Upper lobe of right lung (tissue), 1 donor: Measurements from ENCODE around the gene EDIL3. TPM values are rescaled to one million over a fixed set of nuclear protein-coding genes. Genes with fewer than 3 reads are reported as not detected.

ENCODE experiments used
- ATAC-seq: fragments of 200-7000 bp; cut with Tn5 transposase; one replicate; pipeline ENCODE4 v1.9.1; 2020; ENCODE audit warnings: mild to moderate bottlenecking, moderate library complexity
- DNase-seq: peaks from one replicate; pipeline ENCODE4 v3.0.0-alpha.2; 2020
- H3K27ac ChIP-seq: fragments of 200-600 bp; one replicate; pipeline ENCODE4 v1.8.0; 2022
- H3K27me3 ChIP-seq: fragments of 200-600 bp; one replicate; pipeline ENCODE4 v1.8.0; 2022; ENCODE audit warnings: mild to moderate bottlenecking
- H3K36me3 ChIP-seq: fragments of 200-600 bp; one replicate; pipeline ENCODE4 v1.8.0; 2022
- H3K4me1 ChIP-seq: fragments of 200-600 bp; one replicate; pipeline ENCODE4 v1.8.0; 2022
- H3K4me3 ChIP-seq: fragments of 200-600 bp; one replicate; pipeline ENCODE4 v1.8.0; 2022; ENCODE audit warnings: mild to moderate bottlenecking
- H3K9me3 ChIP-seq: fragments of 200-600 bp; one replicate; pipeline ENCODE4 v1.8.0; 2022
- intact Hi-C: fragments of 100-400 bp; cut with DNase I; formaldehyde crosslinking; loops from one replicate; pipeline ENCODE4 v1.11.0; 2022
- total RNA-seq: library from RNA; stranded (reverse); fragmentation: NEBNext Ultra II Directional; extraction: Animal tissue kit (Norgen Biotek cat#: 25700); gene quantifications from one replicate; pipeline ENCODE4 v1.2.1, GENCODE V29; 2021
- TF ChIP-seq, protein P1 (sequence below): fragments of 200-600 bp; IDR thresholded peaks from one replicate; pipeline ENCODE4 v1.8.0; 2022; ENCODE audit warnings: antibody characterized with exemption
- donor health status: DM: no; HTN: yes; CAD: no; lungs with severe emphysema.

EDIL3 gene
- total RNA-seq, 1 donor from 2014 or later = 42.4 TPM

DNA sequence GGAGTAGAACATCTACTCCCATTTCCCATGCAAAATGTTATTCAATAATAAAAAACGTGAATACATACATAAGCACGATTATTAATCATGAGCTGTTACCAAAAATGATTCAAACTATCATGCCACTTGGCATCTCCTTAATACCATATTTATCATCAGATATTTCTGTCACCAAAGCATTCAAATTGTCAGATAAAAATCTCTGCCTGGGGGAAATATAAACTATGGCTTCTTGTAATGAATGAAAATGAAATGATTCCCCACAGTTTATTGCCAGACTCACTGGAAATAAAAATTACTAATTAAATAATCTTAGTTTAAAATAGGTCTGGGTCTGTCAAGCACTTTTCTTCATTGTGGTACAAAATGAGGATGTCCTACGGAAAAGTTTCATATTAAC, 265.4 kb downstream of the EDIL3 start:
- Histone ChIP-seq H3K4me3 (no peak overlapping the region), H3K27ac (no peak overlapping the region), H3K9me3 (no peaks in the 10 kb centered on the region), H3K27me3 (no peaks in the 10 kb centered on the region), H3K36me3 (no peaks in the 10 kb centered on the region), H3K4me1 (no peaks in the 10 kb centered on the region)
- ATAC-seq = no peak
- TF ChIP-seq, protein P1, sequence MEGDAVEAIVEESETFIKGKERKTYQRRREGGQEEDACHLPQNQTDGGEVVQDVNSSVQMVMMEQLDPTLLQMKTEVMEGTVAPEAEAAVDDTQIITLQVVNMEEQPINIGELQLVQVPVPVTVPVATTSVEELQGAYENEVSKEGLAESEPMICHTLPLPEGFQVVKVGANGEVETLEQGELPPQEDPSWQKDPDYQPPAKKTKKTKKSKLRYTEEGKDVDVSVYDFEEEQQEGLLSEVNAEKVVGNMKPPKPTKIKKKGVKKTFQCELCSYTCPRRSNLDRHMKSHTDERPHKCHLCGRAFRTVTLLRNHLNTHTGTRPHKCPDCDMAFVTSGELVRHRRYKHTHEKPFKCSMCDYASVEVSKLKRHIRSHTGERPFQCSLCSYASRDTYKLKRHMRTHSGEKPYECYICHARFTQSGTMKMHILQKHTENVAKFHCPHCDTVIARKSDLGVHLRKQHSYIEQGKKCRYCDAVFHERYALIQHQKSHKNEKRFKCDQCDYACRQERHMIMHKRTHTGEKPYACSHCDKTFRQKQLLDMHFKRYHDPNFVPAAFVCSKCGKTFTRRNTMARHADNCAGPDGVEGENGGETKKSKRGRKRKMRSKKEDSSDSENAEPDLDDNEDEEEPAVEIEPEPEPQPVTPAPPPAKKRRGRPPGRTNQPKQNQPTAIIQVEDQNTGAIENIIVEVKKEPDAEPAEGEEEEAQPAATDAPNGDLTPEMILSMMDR = no peak
- no peak for DNase-seq
- intact Hi-C loops = no loop called here

DNA sequence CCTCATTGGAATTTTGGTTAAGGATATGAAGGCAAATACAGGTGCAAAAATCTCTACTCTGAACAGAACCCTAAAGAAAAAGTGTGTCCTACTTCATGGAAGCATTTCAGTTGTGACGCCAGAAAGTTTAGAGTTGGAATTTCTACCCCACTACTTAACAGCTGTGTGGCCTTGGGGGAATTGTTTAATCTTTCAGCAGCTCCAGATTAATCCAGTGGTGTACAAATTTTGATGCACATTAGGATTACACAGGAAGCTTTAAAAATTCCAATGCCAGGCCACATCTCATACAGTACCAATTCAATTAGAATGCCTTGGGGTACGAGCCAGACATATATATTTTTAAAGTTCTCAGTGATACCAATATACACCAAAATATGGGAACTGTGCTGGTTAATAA, 266.1 kb downstream of the EDIL3 start:
- TF ChIP-seq, protein P1 = no peak
- Histone ChIP-seq H3K4me1 (no peaks in the 10 kb centered on the region), H3K4me3 (no peak overlapping the region), H3K36me3 (no peaks in the 10 kb centered on the region), H3K27me3 (no peaks in the 10 kb centered on the region), H3K9me3 (no peaks in the 10 kb centered on the region), H3K27ac (no peak overlapping the region)
- intact Hi-C loops = no loop called here
- ATAC-seq (no peak), DNase-seq (no peak)

DNA sequence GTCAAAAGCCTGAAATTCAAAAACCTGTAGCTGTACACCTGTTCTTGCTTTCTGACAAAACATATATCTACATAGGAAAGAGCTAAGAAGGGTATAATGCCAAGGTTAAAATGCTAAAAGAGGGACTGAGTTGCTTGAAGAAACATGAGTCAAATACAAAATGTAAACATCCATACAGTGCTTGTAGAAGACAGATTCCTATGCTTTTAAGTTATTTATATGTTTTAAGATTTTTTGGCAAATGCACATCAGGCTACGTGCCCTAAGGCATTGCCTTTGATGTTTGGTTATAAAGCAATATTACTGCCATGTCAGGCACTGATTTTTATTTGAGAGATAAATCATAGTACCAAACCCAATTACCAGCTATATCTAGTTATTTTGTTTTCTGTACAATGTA, 269.0 kb downstream of the EDIL3 start:
- Histone ChIP-seq H3K4me1 (no peaks in the 10 kb centered on the region), H3K27ac (no peak overlapping the region), H3K27me3 (no peaks in the 10 kb centered on the region), H3K4me3 (no peak overlapping the region), H3K36me3 (no peaks in the 10 kb centered on the region), H3K9me3 (no peaks in the 10 kb centered on the region)
- intact Hi-C loops = no loop called here
- TF ChIP-seq, protein P1 = no peak
- ATAC-seq (no peak), DNase-seq (no peak)

DNA sequence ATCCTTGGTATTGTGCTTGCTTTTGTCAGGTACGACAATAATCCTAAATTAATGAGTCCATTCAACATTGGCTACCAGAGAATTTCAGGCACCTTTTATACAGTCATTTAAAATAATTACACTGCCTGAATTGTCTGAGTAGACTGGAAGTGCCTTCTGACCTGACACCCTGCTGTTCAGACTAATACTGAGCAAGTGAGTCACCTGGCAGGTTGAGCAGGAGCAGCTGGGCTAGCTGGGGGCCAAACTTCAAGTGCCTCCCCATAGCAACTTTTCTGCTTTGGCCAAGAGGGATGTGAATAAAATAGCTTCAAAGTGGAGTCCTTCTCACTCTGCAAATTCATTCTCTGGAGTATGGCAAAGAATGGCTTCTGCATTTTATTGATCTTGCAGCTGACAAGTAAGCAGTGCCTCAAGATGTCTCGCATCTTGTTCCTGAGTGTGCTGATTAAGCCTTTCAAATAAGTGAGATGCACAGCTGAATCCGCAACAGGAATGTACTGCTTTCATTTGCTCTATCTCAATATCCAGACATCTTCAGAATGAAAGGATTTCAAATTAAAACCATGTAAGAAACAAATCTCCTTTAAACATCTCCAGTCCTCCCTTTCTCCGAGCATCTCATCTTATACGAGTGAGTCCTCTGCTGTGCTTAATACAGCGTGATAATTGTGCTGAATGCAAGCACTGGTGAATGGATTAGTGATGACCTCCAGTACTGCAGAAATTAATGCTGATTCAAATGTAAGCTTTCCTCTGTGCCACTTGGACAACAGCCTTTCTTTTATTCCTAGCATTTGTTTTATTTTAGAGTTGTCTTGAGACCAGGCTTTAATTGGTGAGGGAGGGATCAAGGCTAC, 271.2 kb downstream of the EDIL3 start:
- Histone ChIP-seq H3K4me3 (no peak overlapping the region), H3K27ac (no peak overlapping the region), H3K27me3 (no peaks in the 10 kb centered on the region), H3K9me3 (no peaks in the 10 kb centered on the region), H3K36me3 (no peaks in the 10 kb centered on the region), H3K4me1 (no peaks in the 10 kb centered on the region)
- TF ChIP-seq, protein P1 = no peak
- DNase-seq (no peak), ATAC-seq (no peak)
- intact Hi-C loops = no loop called here

DNA sequence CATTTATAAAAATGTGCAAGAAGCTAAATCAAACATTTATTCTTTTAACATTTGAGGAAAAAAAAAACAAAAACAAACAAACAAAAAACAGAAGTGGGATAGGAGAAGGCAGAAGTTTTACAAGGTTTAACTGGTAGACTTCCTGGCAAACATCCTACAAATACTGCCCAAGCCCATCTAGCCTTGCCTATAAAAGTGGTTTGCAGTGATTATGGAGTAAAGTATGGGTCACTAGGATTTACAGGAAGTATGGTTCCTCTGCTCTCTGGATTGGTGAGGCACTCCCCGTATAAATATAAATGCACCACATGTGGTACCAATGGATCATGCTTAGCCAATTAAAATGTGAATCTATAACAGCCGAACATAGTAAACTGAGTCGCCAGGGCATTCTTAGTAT, 291.9 kb downstream of the EDIL3 start:
- intact Hi-C loops = no loop called here
- no peak for DNase-seq

More for the DNA sequence above, 291.9 kb downstream of the EDIL3 start:
- TF ChIP-seq, protein P1 = no peak
- no peaks in the 10 kb centered on the region for H3K9me3 ChIP-seq
- no peaks in the 10 kb centered on the region for H3K4me1 ChIP-seq
- no peaks in the 10 kb centered on the region for H3K36me3 ChIP-seq
- no peak for ATAC-seq
- H3K4me3 ChIP-seq = no peak overlapping the region
- H3K27ac ChIP-seq = no peak overlapping the region
- H3K27me3 ChIP-seq = no peaks in the 10 kb centered on the region
